Measurements from ENCODE around the gene AQP7. TPM values are rescaled to one million over a fixed set of nuclear protein-coding genes. Genes with fewer than 3 reads are reported as not detected.

The AQP7 gene
- total and polyA plus RNA-seq, 9 of the 15 experiments (the other 6 are each of a cell fraction or from before 2014, with no cell fraction given): 0.04 to 0.53 (median 0.07) TPM; not detected in 4

DNA sequence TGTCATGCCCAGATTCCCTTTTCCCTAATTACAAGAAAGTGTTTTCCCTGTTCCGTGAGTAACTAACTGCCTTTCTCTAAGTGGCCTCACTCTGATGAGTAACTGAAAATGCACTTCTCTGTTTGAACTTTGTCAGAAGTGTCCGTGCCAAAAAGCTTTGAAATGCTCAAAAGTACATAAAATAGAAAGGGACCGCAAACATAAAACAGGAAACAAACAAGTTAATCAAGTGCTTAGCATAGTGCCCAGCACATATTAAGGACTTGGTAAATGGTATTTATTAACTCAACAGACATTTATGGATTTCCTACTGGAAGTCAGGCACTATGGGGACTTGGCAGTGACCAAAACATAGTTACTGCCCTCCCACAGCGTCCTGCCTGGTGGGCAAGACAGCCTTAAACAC is 22.8 kb upstream of the AQP7 start:
- BruUV-seq (replicated peaks): no TSS peak
- H3K4me3 ChIP-seq: no peak overlapping the region
- intact Hi-C loops (cut with micrococcal nuclease) (no loop called here), in situ Hi-C loops (cut with MboI) (no loop called here)
- H3K27ac ChIP-seq (ENCODE audit: extremely low read depth, low read depth, low read length): no peak overlapping the region
- POLR2A ChIA-PET: no interaction called here
- TF ChIP-seq SMC3 (conservative IDR thresholded peaks at IDR 0.05; ENCODE audit: insufficient read depth, low read depth, low read length) (no peak), PHF20 (IDR thresholded peaks at IDR 0.05; ENCODE audit: partially characterized antibody) (no peak), SLC30A9 (CRISPR knock-in tag; IDR thresholded peaks at IDR 0.05) (no peak), SMARCE1 (IDR thresholded peaks at IDR 0.05) (no peak), ZNF146 (CRISPR knock-in tag; IDR thresholded peaks at IDR 0.05; ENCODE audit: unreplicated experiment) (no peak), ZNF23 (CRISPR knock-in tag; IDR thresholded peaks at IDR 0.05) (no peak), THRAP3 (IDR thresholded peaks at IDR 0.05; ENCODE audit: borderline replicate concordance) (no peak), MTA2 (IDR thresholded peaks at IDR 0.05; ENCODE audit: low read depth) (no peak), STAT5B (CRISPR knock-in tag; IDR thresholded peaks at IDR 0.05) (no peak), FOXK1 (CRISPR knock-in tag; IDR thresholded peaks at IDR 0.05; ENCODE audit: borderline replicate concordance) (no peak), SAFB (IDR thresholded peaks at IDR 0.05; ENCODE audit: borderline replicate concordance, low read depth, low read length) (no peak)
- TF ChIP-seq, protein P1, sequence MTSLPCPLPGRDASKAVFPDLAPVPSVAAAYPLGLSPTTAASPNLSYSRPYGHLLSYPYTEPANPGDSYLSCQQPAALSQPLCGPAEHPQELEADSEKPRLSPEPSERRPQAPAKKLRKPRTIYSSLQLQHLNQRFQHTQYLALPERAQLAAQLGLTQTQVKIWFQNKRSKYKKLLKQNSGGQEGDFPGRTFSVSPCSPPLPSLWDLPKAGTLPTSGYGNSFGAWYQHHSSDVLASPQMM (CRISPR knock-in tag; IDR thresholded peaks at IDR 0.05): no peak
- TF ChIP-seq, protein P2, sequence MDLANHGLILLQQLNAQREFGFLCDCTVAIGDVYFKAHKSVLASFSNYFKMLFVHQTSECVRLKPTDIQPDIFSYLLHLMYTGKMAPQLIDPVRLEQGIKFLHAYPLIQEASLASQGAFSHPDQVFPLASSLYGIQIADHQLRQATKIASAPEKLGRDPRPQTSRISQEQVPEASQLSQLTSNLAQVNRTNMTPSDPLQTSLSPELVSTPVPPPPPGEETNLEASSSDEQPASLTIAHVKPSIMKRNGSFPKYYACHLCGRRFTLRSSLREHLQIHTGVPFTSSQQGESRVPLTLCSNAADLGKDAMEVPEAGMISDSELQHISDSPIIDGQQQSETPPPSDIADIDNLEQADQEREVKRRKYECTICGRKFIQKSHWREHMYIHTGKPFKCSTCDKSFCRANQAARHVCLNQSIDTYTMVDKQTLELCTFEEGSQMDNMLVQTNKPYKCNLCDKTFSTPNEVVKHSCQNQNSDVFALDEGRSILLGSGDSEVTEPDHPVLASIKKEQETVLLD (IDR thresholded peaks at IDR 0.05): no peak
- TF ChIP-seq, protein P3, sequence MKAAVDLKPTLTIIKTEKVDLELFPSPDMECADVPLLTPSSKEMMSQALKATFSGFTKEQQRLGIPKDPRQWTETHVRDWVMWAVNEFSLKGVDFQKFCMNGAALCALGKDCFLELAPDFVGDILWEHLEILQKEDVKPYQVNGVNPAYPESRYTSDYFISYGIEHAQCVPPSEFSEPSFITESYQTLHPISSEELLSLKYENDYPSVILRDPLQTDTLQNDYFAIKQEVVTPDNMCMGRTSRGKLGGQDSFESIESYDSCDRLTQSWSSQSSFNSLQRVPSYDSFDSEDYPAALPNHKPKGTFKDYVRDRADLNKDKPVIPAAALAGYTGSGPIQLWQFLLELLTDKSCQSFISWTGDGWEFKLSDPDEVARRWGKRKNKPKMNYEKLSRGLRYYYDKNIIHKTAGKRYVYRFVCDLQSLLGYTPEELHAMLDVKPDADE (conservative IDR thresholded peaks at IDR 0.05; ENCODE audit: control insufficient read depth, low read depth, low read length): no peak
- TF ChIP-seq, protein P4, sequence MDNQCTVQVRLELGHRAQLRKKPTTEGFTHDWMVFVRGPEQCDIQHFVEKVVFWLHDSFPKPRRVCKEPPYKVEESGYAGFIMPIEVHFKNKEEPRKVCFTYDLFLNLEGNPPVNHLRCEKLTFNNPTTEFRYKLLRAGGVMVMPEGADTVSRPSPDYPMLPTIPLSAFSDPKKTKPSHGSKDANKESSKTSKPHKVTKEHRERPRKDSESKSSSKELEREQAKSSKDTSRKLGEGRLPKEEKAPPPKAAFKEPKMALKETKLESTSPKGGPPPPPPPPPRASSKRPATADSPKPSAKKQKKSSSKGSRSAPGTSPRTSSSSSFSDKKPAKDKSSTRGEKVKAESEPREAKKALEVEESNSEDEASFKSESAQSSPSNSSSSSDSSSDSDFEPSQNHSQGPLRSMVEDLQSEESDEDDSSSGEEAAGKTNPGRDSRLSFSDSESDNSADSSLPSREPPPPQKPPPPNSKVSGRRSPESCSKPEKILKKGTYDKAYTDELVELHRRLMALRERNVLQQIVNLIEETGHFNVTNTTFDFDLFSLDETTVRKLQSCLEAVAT (IDR thresholded peaks at IDR 0.05): no peak
- FAIRE-seq: no peak
- H3K79me2 ChIP-seq (ENCODE audit: control insufficient read depth, insufficient read depth, low read length): no peaks in the 10 kb centered on the region
- H4K20me1 ChIP-seq (replicated peaks; ENCODE audit: control insufficient read depth, insufficient read depth, low read length): no peaks in the 10 kb centered on the region
- DNase-seq (ENCODE audit: extremely low read depth in 1 of 4, low spot score in 3 of 4): no peak
- peaks cover 11 to 14% of the 10 kb centered on the region in 2 experiments; a peak in 4 of 5 replicates for H3K4me1 ChIP-seq (replicated peaks in 1 of 2; ENCODE audit: control insufficient read depth in 2 of 2, insufficient read depth in 2 of 2, low read length in 2 of 2)
- no peaks in the 10 kb centered on the region for H3K36me3 ChIP-seq (ENCODE audit: control insufficient read depth, insufficient read depth, low read length)
- H3K27me3 ChIP-seq (ENCODE audit: control insufficient read depth in 2 of 2, insufficient read depth in 2 of 2, low read length in 2 of 2): no peaks in the 10 kb centered on the region
- no peak overlapping the region for H3K4me2 ChIP-seq (ENCODE audit: insufficient read depth, low read length)
- H2AFZ ChIP-seq (ENCODE audit: low read depth, low read length): no peak overlapping the region
- CTCF ChIA-PET (ENCODE audit: low intra/inter-chr PET ratio): no interaction called here
- H3K9me1 ChIP-seq (ENCODE audit: control insufficient read depth, insufficient read depth, low read length): no peaks in the 10 kb centered on the region
- 87% methylated on average over 3 of the region's 4 CpGs for WGBS (ENCODE audit: insufficient coverage, low coverage, missing lambda C conversion rate)
- ATAC-seq: no peak
- no peaks in the 10 kb centered on the region for H3K9me3 ChIP-seq (replicated peaks; ENCODE audit: control insufficient read depth, insufficient read depth, low read depth, low read length)
- H3K9ac ChIP-seq (ENCODE audit: insufficient read depth in 1 of 2, low read depth in 2 of 2, low read length in 2 of 2): no peak overlapping the region
